SJSA1 (cell line): ENCODE data around the gene GABBR2. TPM values are rescaled to one million over a fixed set of nuclear protein-coding genes. Genes with fewer than 3 reads are reported as not detected.

Experiments
- DNase-seq, 2 experiments: peaks; one replicate each; pipeline ENCODE4 v3.0.0-alpha.2; 2015 to 2020; ENCODE audit warnings: low spot score in 2 of 2, low read depth in 1 of 2
- H3K27ac ChIP-seq: fragments of 250-450 bp; sonication (Bioruptor Pico); 2 replicates; pipeline ENCODE4 v1.5.1; 2020; ENCODE audit warnings: mild to moderate bottlenecking, moderate library complexity
- H3K27me3 ChIP-seq: fragments of 250-450 bp; sonication (Bioruptor Pico); replicated peaks from 2 replicates; pipeline ENCODE4 v1.5.1; 2020; ENCODE audit warnings: mild to moderate bottlenecking, moderate library complexity
- H3K36me3 ChIP-seq: fragments of 250-450 bp; sonication (Bioruptor Pico); 2 replicates; pipeline ENCODE4 v1.5.1; 2020; ENCODE audit warnings: mild to moderate bottlenecking
- H3K4me1 ChIP-seq: fragments of 250-450 bp; sonication (Bioruptor Pico); replicated peaks from 2 replicates; pipeline ENCODE4 v1.6.1; 2021; ENCODE audit warnings: mild to moderate bottlenecking
- H3K4me3 ChIP-seq: fragments of 250-450 bp; sonication (Bioruptor Pico); 2 replicates; pipeline ENCODE4 v1.5.1; 2020; ENCODE audit warnings: mild to moderate bottlenecking
- H3K9me3 ChIP-seq: fragments of 250-450 bp; sonication (Bioruptor Pico); replicated peaks from 2 replicates; pipeline ENCODE4 v1.5.1; 2020; ENCODE audit warnings: mild to moderate bottlenecking
- total RNA-seq: library from RNA; depleted of rRNA; stranded (reverse); fragments of >200 nt; shearing (Covaris generic); gene quantifications from 2 replicates; pipeline ENCODE4 v1.2.3, GENCODE V29; 2014

GABBR2 gene
- total RNA-seq, 1 experiment from 2014 or later = not detected

DNA sequence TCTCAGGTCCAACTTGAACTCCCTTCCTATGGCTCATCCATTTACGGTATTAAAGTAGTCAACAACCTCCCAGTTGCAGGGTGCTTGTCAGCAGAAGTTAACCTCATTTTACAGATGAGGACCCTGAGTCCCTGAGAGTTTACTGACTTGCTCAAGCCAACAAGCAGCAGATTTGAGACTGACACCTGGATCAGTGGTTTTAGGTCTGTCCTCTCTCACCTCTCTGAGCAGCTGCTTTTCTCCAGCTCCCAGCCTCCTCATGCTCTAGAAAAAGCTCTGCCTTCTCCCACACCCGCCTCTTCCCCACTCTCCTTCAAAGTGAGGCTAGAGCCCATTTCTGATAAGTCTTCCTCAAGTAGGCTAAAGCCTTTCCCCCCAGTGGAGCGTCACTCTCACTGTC lies 56.4 kb downstream of the GABBR2 start:
- Histone ChIP-seq H3K27me3 (peaks cover 7% of the 10 kb centered on the region), H3K4me3 (no peak overlapping the region), H3K36me3 (no peaks in the 10 kb centered on the region), H3K9me3 (no peaks in the 10 kb centered on the region), H3K4me1 (no peaks in the 10 kb centered on the region), H3K27ac (no peak overlapping the region)
- no peak for DNase-seq

DNA sequence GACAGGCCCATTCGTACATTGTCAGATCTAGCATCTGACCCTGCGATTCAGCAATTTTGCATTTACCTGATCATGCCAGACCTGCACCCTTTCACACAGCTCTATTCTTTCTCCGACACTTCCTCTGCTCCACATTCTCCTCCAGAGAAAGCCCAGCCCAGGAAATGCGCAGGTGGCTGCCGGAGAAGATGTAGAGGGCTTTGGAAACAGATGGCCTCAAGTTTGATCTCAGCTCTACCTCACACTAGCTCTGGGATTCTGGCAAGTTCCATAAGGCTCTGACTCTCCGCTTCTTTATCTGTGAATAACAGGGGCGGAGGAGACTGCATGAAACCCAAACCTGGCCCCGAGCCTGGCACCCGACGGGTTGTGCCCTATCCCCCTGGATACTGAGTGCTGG lies 61.5 kb downstream of the GABBR2 start:
- Histone ChIP-seq H3K4me1 (no peaks in the 10 kb centered on the region), H3K9me3 (0 out of 2 replicates have a peak, but pooled peaks cover 2% of the 10 kb centered on the region), H3K27me3 (peaks cover 7% of the 10 kb centered on the region), H3K27ac (no peak overlapping the region), H3K4me3 (no peak overlapping the region), H3K36me3 (no peaks in the 10 kb centered on the region)
- DNase-seq = no peak

DNA sequence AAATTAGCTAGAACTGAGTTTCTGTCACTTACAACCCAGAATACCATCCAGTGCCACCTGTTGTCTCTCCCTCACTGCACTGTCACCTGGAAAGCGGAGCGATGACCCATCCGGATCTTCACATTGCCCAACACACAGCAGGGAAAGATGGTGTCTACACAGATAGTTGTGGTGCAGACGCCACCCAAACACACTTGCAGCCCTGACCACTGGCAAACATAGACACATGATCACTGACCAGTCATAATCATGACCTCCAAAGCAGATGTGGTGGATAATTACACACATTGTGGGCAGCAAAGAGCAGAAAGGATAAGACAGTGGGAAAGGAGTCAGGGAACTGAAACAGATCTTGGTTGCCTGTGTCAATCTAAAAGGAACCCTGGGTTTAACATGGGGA lies 64.7 kb downstream of the GABBR2 start:
- Histone ChIP-seq H3K36me3 (no peaks in the 10 kb centered on the region), H3K27ac (no peak overlapping the region), H3K4me1 (no peaks in the 10 kb centered on the region), H3K4me3 (no peak overlapping the region), H3K27me3 (0 out of 2 replicates have a peak, but pooled peaks cover under 1% of the 10 kb centered on the region), H3K9me3 (0 out of 2 replicates have a peak, but pooled peaks cover 2% of the 10 kb centered on the region)
- no peak for DNase-seq

DNA sequence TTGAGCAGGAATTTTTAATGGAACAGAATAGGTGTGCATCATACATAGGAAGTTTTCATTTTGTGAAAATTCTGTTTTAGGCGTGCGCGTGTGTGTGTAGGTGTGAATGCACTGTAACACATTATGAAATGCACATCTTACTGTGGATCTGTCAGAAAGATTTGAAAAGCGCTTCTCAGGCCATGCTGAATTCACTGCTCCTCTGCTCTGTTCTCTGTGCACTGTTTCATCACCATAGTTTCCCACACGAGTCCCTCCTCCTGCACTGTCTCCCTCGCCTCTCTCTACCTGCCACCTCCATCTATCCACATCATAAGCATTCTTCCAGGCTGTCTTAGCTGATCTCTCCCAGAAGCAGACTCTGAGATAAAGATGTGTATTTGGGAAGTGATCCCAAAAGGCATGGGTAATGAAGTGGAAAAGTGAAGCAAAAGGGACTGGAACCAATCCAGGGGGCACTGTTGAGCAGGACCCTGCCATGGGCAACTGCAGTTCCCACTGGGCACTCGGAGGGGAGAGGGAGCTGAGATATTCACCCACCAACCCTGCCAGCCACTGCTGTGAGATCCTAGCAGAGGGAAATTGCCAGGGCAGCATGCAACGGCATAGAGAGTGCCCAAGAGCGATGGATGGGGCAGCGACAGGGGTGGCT lies 65.9 kb downstream of the GABBR2 start:
- H3K4me3 ChIP-seq = no peak overlapping the region
- H3K27me3 ChIP-seq = no peaks in the 10 kb centered on the region
- no peak for DNase-seq
- H3K36me3 ChIP-seq = no peaks in the 10 kb centered on the region
- no peak overlapping the region for H3K27ac ChIP-seq
- H3K4me1 ChIP-seq = no peaks in the 10 kb centered on the region
- H3K9me3 ChIP-seq = 0 out of 2 replicates have a peak, but pooled peaks cover 2% of the 10 kb centered on the region

DNA sequence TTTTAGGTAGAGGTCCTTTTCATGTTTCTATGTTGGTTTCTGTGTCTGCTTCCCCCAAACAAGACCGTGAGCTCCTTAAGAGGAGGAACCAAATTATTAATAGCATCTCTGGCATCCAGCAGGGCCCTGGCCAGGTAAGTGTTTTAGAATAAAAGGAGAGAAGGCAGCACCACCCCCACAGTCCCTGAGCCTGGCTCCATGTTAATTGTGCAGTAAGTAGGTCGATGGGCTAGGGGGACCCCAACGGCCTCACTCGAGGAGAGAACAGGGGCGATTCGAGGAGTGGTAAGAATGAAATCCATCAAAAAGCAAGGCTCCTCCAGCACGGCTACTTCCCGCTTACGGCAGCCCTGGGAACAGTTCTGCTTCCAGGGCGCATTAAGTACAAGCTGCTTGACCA lies 67.0 kb downstream of the GABBR2 start:
- 0 out of 2 replicates have a peak, but pooled peaks cover 2% of the 10 kb centered on the region for H3K9me3 ChIP-seq

DNA sequence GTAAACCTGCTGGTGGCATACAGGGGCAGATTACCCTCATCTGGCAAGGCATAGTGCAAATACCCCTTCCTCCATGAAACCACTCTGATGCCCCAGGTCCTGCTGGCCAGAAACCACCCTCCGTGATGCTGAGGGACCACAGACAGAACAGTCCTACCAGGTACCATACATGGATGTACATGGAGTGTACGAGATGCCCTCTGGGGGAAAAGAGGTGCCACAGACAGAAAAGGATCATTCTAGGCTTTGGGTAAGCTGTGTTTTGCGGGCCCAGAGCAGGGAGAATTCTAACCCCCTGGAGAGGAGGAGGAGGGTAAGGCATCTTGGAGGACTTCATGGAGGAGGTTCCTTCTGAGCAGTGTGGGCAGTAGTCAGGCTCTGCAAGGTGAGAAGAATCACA lies 68.3 kb downstream of the GABBR2 start:
- Histone ChIP-seq H3K4me3 (no peak overlapping the region), H3K36me3 (no peaks in the 10 kb centered on the region), H3K27me3 (no peaks in the 10 kb centered on the region), H3K27ac (no peak overlapping the region), H3K4me1 (no peaks in the 10 kb centered on the region), H3K9me3 (0 out of 2 replicates have a peak, but pooled peaks cover 2% of the 10 kb centered on the region)
- no peak for DNase-seq

More for the DNA sequence above, 67.0 kb downstream of the GABBR2 start:
- no peak for DNase-seq
- Histone ChIP-seq H3K27ac (no peak overlapping the region), H3K4me3 (no peak overlapping the region), H3K36me3 (no peaks in the 10 kb centered on the region), H3K4me1 (no peaks in the 10 kb centered on the region), H3K27me3 (no peaks in the 10 kb centered on the region)

DNA sequence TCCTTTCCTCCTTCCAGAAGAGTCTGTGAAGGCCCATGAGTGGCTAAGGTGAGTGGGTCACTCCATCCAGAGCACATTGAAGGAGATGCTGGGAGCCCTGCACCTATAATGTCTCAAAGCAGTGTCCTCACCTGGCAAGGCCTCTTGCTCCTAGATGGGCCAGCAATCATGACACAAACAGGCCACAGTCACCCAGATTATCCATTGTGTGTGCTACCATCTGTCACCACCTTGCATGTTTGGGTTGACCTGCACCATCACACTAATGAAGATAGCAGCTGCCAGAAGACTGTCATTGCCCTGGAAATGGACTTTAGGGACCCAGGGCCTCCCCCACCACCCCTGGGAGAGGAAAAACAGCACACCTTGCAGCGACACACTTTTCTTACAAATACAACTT lies 69.6 kb downstream of the GABBR2 start:
- no peaks in the 10 kb centered on the region for H3K27me3 ChIP-seq
- no peaks in the 10 kb centered on the region for H3K4me1 ChIP-seq
- no peaks in the 10 kb centered on the region for H3K36me3 ChIP-seq
- H3K4me3 ChIP-seq = no peak overlapping the region
- DNase-seq = no peak
- H3K27ac ChIP-seq = no peak overlapping the region
- 0 out of 2 replicates have a peak, but pooled peaks cover 2% of the 10 kb centered on the region for H3K9me3 ChIP-seq

DNA sequence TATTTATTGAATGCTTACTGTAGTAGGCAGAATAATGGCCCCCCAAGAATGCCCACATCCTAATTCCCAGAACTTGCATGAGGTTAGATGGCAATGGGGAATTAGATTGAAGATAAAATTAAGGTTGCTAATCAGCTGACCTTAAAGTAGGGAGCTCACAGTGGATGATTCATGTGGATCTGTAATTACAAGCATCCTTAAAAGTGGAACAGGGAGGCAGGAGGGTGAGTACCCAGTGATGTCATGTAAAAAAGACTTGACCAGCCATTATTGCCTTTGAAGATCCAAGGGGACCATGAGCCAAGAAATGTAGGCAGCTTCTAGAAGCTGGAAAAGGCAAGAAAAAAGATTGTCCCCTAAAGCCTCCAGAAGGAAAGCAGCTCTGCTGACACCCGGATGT lies 71.4 kb downstream of the GABBR2 start:
- no peak for DNase-seq
- Histone ChIP-seq H3K27ac (no peak overlapping the region), H3K9me3 (no peaks in the 10 kb centered on the region), H3K4me3 (no peak overlapping the region), H3K27me3 (no peaks in the 10 kb centered on the region), H3K36me3 (no peaks in the 10 kb centered on the region), H3K4me1 (no peaks in the 10 kb centered on the region)

DNA sequence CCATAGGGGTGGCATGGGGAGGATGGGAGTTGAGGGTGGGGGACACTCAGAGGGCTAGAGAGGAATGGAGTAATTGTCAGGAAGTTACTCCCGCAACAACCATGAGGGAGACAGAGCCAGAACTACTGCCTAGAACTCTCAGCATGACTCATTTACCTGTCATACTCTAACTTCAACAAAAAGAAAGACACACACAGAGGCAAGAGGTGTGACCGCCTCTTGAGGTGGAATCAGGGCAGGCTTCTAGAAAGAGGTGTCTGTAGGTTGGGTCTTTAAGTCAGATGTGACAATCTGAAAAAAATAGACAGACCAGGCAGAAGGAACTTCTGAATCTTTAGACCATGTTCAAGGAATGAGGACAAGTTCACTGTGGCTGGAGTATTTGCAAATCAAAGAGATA lies 73.4 kb downstream of the GABBR2 start:
- H3K27ac ChIP-seq = no peak overlapping the region
- H3K27me3 ChIP-seq = no peaks in the 10 kb centered on the region
- no peaks in the 10 kb centered on the region for H3K9me3 ChIP-seq
- no peaks in the 10 kb centered on the region for H3K36me3 ChIP-seq
- no peaks in the 10 kb centered on the region for H3K4me1 ChIP-seq
- DNase-seq = no peak
- H3K4me3 ChIP-seq = no peak overlapping the region

DNA sequence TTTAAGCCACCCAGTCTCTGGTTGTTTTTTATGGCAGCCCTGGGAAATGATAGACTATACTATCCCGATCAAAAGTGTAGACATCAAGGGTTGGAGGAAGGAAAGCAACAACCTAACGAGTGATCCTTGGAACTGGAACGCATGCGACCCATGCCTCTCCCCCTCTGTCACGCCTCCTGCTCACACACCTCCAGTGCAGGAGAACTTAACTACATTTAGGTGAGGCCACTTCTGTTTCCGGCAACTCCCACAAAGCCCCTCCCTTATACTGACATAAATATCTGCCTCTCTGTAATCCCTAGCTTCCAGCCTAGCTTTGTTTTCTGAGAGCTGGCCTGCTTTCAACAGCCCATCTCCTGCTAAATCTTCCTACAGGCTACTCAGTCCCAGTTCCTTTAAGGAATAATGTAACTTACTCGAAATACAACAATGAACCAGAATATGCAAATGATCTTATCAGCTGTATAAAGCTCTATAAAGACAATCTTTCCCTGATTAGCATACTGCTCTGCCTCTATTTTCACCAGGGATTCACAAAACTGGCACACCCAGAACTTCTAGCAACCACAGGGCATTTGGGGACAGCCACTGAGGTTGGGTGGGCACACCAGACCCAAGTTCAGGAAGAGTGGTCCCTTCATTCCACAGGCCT lies 73.9 kb downstream of the GABBR2 start:
- no peaks in the 10 kb centered on the region for H3K27me3 ChIP-seq
- no peaks in the 10 kb centered on the region for H3K9me3 ChIP-seq
- no peak for DNase-seq
- no peaks in the 10 kb centered on the region for H3K4me1 ChIP-seq
- H3K4me3 ChIP-seq = no peak overlapping the region
- H3K27ac ChIP-seq = no peak overlapping the region
- no peaks in the 10 kb centered on the region for H3K36me3 ChIP-seq

DNA sequence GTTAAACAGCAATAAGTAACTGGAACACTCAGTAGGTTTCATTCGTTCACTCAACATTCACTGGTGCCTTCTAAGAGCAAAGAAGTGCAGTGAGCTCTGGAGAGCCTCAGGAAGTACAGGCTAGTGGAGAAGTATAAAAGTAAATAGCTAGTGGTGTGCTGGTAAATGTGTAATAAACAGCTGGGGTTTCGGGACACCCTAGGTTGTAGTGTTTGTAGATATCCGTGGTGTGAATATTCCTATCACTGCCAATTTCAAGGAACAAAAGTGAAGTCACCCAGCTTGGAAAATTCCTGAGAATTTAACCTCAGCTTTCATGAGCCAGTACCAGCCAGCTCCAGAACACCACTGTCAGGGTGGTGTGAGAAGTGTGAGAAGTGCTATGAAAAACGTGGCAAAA lies 75.9 kb downstream of the GABBR2 start:
- H3K36me3 ChIP-seq = no peaks in the 10 kb centered on the region
- DNase-seq = no peak
- no peak overlapping the region for H3K4me3 ChIP-seq
- H3K9me3 ChIP-seq = no peaks in the 10 kb centered on the region
- H3K27ac ChIP-seq = no peak overlapping the region
- no peaks in the 10 kb centered on the region for H3K27me3 ChIP-seq
- no peaks in the 10 kb centered on the region for H3K4me1 ChIP-seq

DNA sequence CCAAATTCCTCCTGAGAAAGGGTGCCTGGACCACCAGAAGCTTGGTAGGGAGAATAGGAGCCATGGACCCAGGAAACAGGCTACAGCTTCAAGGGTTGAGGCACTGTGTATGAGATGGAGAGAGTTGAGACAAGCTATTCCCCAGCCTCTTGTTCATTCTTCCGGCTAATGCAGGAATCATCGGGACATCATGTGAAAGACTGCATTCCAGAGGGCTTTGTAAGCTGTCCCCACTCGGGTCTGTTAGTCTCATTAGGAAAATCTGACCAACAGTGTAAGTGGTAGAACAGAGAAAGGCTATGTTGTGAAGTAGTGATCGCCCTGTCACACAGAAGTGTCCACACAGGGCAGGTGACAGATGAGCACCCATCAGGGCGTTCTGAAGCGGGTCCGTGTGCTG lies 81.4 kb downstream of the GABBR2 start:
- H3K36me3 ChIP-seq = no peaks in the 10 kb centered on the region
- no peak for DNase-seq
- no peaks in the 10 kb centered on the region for H3K4me1 ChIP-seq
- H3K27ac ChIP-seq = no peak overlapping the region
- no peak overlapping the region for H3K4me3 ChIP-seq
- H3K27me3 ChIP-seq = no peaks in the 10 kb centered on the region
- no peaks in the 10 kb centered on the region for H3K9me3 ChIP-seq

DNA sequence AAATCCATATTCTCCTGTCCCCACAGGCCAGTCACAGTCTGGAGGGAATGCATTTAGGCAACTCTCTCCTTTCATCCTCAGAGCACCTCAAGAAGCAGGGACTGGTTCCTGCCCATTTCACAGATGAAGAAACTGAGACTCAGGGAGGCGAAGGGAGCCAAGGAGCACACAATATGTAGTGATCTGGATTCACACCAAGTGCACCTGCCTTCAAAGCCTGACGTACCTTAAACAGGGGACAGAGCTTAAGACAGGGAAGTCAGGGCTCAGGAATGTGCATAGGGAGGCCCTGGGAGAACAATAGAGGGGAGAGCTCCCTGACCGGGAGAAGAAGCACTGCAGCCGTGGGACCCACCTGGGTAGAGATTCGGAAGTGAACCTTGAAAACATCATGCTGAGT lies 83.0 kb downstream of the GABBR2 start:
- H3K4me3 ChIP-seq = no peak overlapping the region
- H3K36me3 ChIP-seq = no peaks in the 10 kb centered on the region
- no peaks in the 10 kb centered on the region for H3K9me3 ChIP-seq
- no peaks in the 10 kb centered on the region for H3K27me3 ChIP-seq
- H3K27ac ChIP-seq = no peak overlapping the region
- no peaks in the 10 kb centered on the region for H3K4me1 ChIP-seq
- DNase-seq = no peak

DNA sequence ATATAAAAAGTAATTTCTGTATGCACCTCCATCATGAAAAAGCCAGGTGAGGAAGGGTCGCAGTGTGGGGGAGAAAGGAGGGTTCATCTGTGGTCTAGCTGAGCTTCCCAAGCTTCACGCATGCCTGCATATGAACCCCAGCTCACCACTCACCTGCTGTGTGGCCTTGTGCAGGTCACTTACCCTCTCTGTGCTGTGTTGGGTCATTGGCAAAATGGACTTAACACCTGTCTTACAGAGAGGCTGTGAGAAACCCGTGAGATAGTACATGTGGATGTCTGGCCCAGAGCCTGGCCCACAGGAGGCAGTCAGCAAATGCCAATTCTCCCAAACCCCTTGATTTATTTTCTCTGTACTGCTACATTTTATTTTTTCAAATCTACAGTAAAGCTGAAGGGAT lies 88.9 kb downstream of the GABBR2 start:
- Histone ChIP-seq H3K9me3 (no peaks in the 10 kb centered on the region), H3K36me3 (no peaks in the 10 kb centered on the region), H3K4me1 (no peaks in the 10 kb centered on the region), H3K27me3 (no peaks in the 10 kb centered on the region), H3K27ac (no peak overlapping the region), H3K4me3 (no peak overlapping the region)
- DNase-seq = no peak
